ENCODE data around the gene IGFBP5. TPM values are rescaled to one million over a fixed set of nuclear protein-coding genes. Genes with fewer than 3 reads are reported as not detected.

The IGFBP5 gene
- total and polyA plus RNA-seq, 2 of the 8 experiments (the other 6 are each of a cell fraction or from before 2014, with no cell fraction given), result 2.2 to 2.5 TPM

DNA sequence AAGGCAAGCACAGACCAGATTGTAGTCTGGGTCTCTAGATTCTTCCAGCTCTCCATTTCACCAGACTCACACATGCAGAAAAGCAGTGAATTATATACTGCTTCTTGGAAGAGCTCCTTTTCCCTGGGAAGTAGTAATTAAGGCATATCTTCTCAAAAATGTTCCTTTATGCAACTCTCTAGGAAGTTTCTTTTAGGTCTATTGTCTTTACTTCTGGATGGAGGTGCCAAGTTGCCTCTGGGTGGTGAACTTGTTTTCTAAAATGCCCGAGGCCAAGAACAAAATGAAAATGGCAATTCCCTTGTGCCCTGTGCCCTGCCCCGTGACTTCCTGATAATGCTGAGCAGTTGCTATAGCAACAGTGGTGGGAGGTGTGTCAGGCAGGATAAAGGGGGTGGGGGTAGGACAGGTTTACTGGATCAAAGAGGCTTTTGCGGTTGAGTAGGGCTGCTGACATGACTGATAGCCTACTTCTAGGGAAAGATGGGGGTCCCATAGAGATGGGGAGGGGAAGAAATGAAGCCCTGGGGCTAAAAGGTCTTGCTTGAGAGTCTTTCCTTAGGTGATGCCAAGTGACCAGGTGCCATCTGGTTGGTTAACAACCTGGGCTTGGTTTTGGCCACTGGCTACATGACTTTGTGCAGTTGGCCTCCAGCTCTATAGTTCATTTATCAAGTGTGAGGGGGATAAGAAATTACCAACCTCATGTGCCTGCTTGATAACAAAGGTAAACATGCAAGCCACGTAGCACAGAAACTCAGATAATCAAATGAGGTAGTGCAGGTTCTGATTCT lies 50.3 kb downstream of the IGFBP5 start:
- no peak overlapping the region for H4K5ac ChIP-seq (ENCODE audit: insufficient read length, low read depth, low read length)
- no peak overlapping the region for H2BK12ac ChIP-seq (ENCODE audit: low read depth, low read length)
- no peak overlapping the region for H4K8ac ChIP-seq (ENCODE audit: extremely low read depth, insufficient read depth, low read length)
- H2AFZ ChIP-seq (ENCODE audit: low read length), result no peak overlapping the region
- H2BK15ac ChIP-seq (ENCODE audit: low read length), result no peak overlapping the region
- H4K91ac ChIP-seq (replicated peaks; ENCODE audit: insufficient read length, low read length), result no peak overlapping the region
- no peak for FAIRE-seq
- H3K14ac ChIP-seq (ENCODE audit: insufficient read length), result no peak overlapping the region
- H3K4me1 ChIP-seq (replicated peaks in 1 of 4; ENCODE audit: control insufficient read depth in 3 of 4, insufficient read depth in 4 of 4, low read length in 3 of 4), result peaks cover 1 to 17% (median 6%) of the 10 kb centered on the region in 4 experiments
- H3K79me1 ChIP-seq (ENCODE audit: low read depth, low read length), result peaks cover 10% of the 10 kb centered on the region
- no peak overlapping the region for H2AK5ac ChIP-seq (ENCODE audit: low read depth, low read length)
- no peak overlapping the region for H3K27ac ChIP-seq (ENCODE audit: low read depth, low read length)
- H3K9ac ChIP-seq (replicated peaks in 1 of 4; ENCODE audit: extremely low read depth in 1 of 4, low read depth in 3 of 4, low read length in 3 of 4), result no peak overlapping the region; a peak in 1 of 7 replicates
- no peaks in the 10 kb centered on the region for H3K23me2 ChIP-seq (ENCODE audit: low read depth, low read length)
- ChIA-PET POLR2A (ENCODE audit: partially characterized antibody) (interaction anchor here (1.4 to 1.9 kb wide), 4 partner anchors 11 to 146 kb away, joined by 4 to 7 read pairs (median 5); partner anchors contain the start of genes IGFBP2 and RPL37A), CTCF (ENCODE audit: partially characterized antibody) (interaction anchor here (0.7 to 20.6 kb wide), 4 partner anchors 18 to 129 kb away, joined by 3 to 251 read pairs (median 4); no protein-coding TSS in a partner anchor)
- no peak overlapping the region for H3K4me2 ChIP-seq (ENCODE audit: insufficient read depth in 1 of 2, low read depth in 2 of 2, low read length in 2 of 2)
- H3K9me3 ChIP-seq (ENCODE audit: insufficient read depth in 2 of 2, low read depth in 1 of 2, low read length in 1 of 2), result no peaks in the 10 kb centered on the region
- H3K56ac ChIP-seq (replicated peaks; ENCODE audit: insufficient read length, low read depth, low read length), result no peak overlapping the region
- H3K79me2 ChIP-seq (ENCODE audit: control insufficient read depth in 1 of 2, insufficient read depth in 2 of 2, low read length in 2 of 2), result peaks cover 36 to 86% of the 10 kb centered on the region in 2 experiments
- no peaks in the 10 kb centered on the region for H3K27me3 ChIP-seq (replicated peaks in 1 of 4; ENCODE audit: control insufficient read depth in 3 of 4, extremely low read depth in 1 of 4, insufficient read depth in 3 of 4, low read length in 3 of 4)
- WGBS, 2 experiments (ENCODE audit: extremely low coverage in 1 of 2, insufficient coverage in 1 of 2, insufficient read length in 1 of 2, insufficient replicate concordance in 2 of 2, low coverage in 1 of 2, low lambda C conversion rate in 2 of 2, missing lambda C conversion rate in 1 of 2), result 76% methylated on average over 4 of the region's 4 CpGs; no CpG with 5 or more reads in 1 of the 2 experiments
- H2BK120ac ChIP-seq (replicated peaks; ENCODE audit: low read depth, low read length), result no peak overlapping the region
- no peak overlapping the region for H3K18ac ChIP-seq (ENCODE audit: extremely low read depth, low read length)
- no peak overlapping the region for H2BK5ac ChIP-seq (ENCODE audit: low read depth, low read length)
- H3K4ac ChIP-seq (replicated peaks; ENCODE audit: insufficient read length, low read depth, low read length), result no peak overlapping the region
- no peak overlapping the region for H2BK20ac ChIP-seq (ENCODE audit: low read length)
- DNase-seq (ENCODE audit: low read depth in 1 of 2, low spot score in 2 of 2), result no peak
- no peak overlapping the region for H3K23ac ChIP-seq (ENCODE audit: insufficient read length)
- peaks cover 2 to 35% (median 12%) of the 10 kb centered on the region in 4 experiments; a peak in 7 of 8 replicates for H3K36me3 ChIP-seq (ENCODE audit: control insufficient read depth in 2 of 4, insufficient read depth in 4 of 4, low read length in 3 of 4)
- H4K20me1 ChIP-seq (replicated peaks in 1 of 2; ENCODE audit: control insufficient read depth in 1 of 2, insufficient read depth in 2 of 2, low read length in 2 of 2), result peaks cover 7 to 13% of the 10 kb centered on the region in 2 experiments
- TF ChIP-seq, protein P1, sequence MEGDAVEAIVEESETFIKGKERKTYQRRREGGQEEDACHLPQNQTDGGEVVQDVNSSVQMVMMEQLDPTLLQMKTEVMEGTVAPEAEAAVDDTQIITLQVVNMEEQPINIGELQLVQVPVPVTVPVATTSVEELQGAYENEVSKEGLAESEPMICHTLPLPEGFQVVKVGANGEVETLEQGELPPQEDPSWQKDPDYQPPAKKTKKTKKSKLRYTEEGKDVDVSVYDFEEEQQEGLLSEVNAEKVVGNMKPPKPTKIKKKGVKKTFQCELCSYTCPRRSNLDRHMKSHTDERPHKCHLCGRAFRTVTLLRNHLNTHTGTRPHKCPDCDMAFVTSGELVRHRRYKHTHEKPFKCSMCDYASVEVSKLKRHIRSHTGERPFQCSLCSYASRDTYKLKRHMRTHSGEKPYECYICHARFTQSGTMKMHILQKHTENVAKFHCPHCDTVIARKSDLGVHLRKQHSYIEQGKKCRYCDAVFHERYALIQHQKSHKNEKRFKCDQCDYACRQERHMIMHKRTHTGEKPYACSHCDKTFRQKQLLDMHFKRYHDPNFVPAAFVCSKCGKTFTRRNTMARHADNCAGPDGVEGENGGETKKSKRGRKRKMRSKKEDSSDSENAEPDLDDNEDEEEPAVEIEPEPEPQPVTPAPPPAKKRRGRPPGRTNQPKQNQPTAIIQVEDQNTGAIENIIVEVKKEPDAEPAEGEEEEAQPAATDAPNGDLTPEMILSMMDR (IDR thresholded peaks at IDR 0.05; ENCODE audit: control extremely low read depth in 1 of 3, insufficient read depth in 1 of 3, low read depth in 1 of 3, low read length in 3 of 3), result no peak
- TF ChIP-seq ASH2L (IDR thresholded peaks at IDR 0.05; ENCODE audit: low read length) (no peak), RXRA (IDR thresholded peaks at IDR 0.05; ENCODE audit: insufficient read depth, low read depth, low read length) (no peak), SP1 (IDR thresholded peaks at IDR 0.05; ENCODE audit: low read depth, low read length) (no peak), TAF1 (IDR thresholded peaks at IDR 0.05; ENCODE audit: low read depth, low read length) (no peak)
- H3K4me3 ChIP-seq (ENCODE audit: extremely low read depth in 1 of 4, insufficient read depth in 2 of 4, low read depth in 3 of 4, low read length in 4 of 4), result no peak overlapping the region

Data from H1 (cell line).